B cell (primary cell): ENCODE results near the gene GMIP. TPM values are rescaled to one million over a fixed set of nuclear protein-coding genes. Genes with fewer than 3 reads are reported as not detected.

Experiments used
- ATAC-seq: fragments of 200-7000 bp; cut with Tn5 transposase; one replicate; pipeline ENCODE4 v1.10.0; 2021; ENCODE audit warnings: low read depth, mild to moderate bottlenecking, moderate number of reproducible peaks, moderate library complexity
- CTCF ChIA-PET: fragments of 350-600 bp; sonication (Branson Sonifier 250); formaldehyde crosslinking; loops from one replicate; lab custom pipeline; 2021; ENCODE audit warnings: antibody characterized with exemption, inconsistent platforms; lab: Charles Lee
- POLR2A ChIA-PET: fragments of 350-600 bp; sonication (Branson Sonifier 250); formaldehyde crosslinking; loops from one replicate; lab custom pipeline; 2021; ENCODE audit warnings: antibody characterized with exemption; lab: Charles Lee
- DNase-seq: peaks from one replicate; pipeline ENCODE4 v3.0.0; 2013
- H2AFZ ChIP-seq: 2 replicates; pipeline ENCODE4 v1.6.1; 2012; ENCODE audit warnings: mild to moderate bottlenecking, low read depth, low read length; ENCODE audit not compliant: insufficient read depth, poor library complexity, severe bottlenecking
- H3K27ac ChIP-seq, 2 donors: 1 replicate in 1 of 2; 2 replicates in 1 of 2; pipeline ENCODE4 v1.5.1; 2012 to 2013; ENCODE audit warnings: low read length in 2 of 2, mild to moderate bottlenecking in 2 of 2, moderate library complexity in 1 of 2
- H3K27me3 ChIP-seq, 4 experiments: fragments of 200-600 bp in 1 of 4; sonication (generic) in 1 of 4; replicated peaks in 1 of 4; 1 replicate in 2 of 4; 2 replicates in 2 of 4; pipeline versions ENCODE4 v1.6.1 to v1.7.0; 2013 to 2016; ENCODE audit warnings: low read length in 3 of 4, mild to moderate bottlenecking in 2 of 4, mixed read lengths in 1 of 4, moderate library complexity in 1 of 4; ENCODE audit not compliant: insufficient read depth in 4 of 4, control insufficient read depth in 3 of 4; ENCODE audit errors: control extremely low read depth in 1 of 4
- H3K36me3 ChIP-seq, 2 experiments: replicated peaks in 1 of 2; 1 replicate in 1 of 2; 2 replicates in 1 of 2; pipeline versions ENCODE4 v1.6.1 to v1.7.1; 2013; ENCODE audit warnings: low read length in 1 of 2; ENCODE audit not compliant: insufficient read depth in 2 of 2, control insufficient read depth in 1 of 2; ENCODE audit errors: control extremely low read depth in 1 of 2, extremely low read depth in 1 of 2
- H3K4me1 ChIP-seq, 2 donors: fragments of 200-600 bp in 1 of 2; sonication (generic) in 1 of 2; 1 replicate in 1 of 2; 2 replicates in 1 of 2; pipeline versions ENCODE4 v1.5.1 to v1.6.1; 2013 to 2017; ENCODE audit warnings: low read length in 2 of 2; ENCODE audit not compliant: control insufficient read depth in 2 of 2, insufficient read depth in 2 of 2
- H3K4me2 ChIP-seq: replicated peaks from 2 replicates; pipeline ENCODE3; 2012; ENCODE audit warnings: mild to moderate bottlenecking, low read depth, low read length; ENCODE audit not compliant: poor library complexity, severe bottlenecking
- H3K4me3 ChIP-seq, 5 experiments: fragments of 200-600 bp in 1 of 5; sonication (generic) in 1 of 5; 1 replicate in 3 of 5; 2 replicates in 2 of 5; pipeline versions ENCODE4 v1.5.1 to v1.7.0; 2011 to 2016; ENCODE audit warnings: low read length in 4 of 5, mild to moderate bottlenecking in 4 of 5, low read depth in 2 of 5, control low read depth in 1 of 5, moderate library complexity in 1 of 5; ENCODE audit not compliant: insufficient read depth in 1 of 5; ENCODE audit errors: control extremely low read depth in 1 of 5, extremely low read depth in 1 of 5
- H3K79me2 ChIP-seq: fragments of 200-600 bp; sonication (generic); one replicate; pipeline ENCODE4 v1.6.0; 2016; ENCODE audit warnings: low read length; ENCODE audit not compliant: control insufficient read depth, insufficient read depth
- H3K9ac ChIP-seq: fragments of 200-600 bp; sonication (generic); 2 replicates; pipeline ENCODE4 v1.6.1; 2017; ENCODE audit warnings: mild to moderate bottlenecking, low read length, moderate library complexity
- H3K9me3 ChIP-seq, 3 donors: one replicate each; pipeline versions ENCODE4 v1.6.1 to v1.7.1; 2013; ENCODE audit warnings: low read length in 2 of 3; ENCODE audit not compliant: control insufficient read depth in 2 of 3, insufficient read depth in 1 of 3; ENCODE audit errors: control extremely low read depth in 1 of 3
- H4K20me1 ChIP-seq: 2 replicates; pipeline ENCODE4 v1.6.0; 2012; ENCODE audit warnings: mild to moderate bottlenecking, low read length; ENCODE audit not compliant: insufficient read depth, control insufficient read depth, poor library complexity, severe bottlenecking
- H3K27ac Mint-ChIP-seq: one replicate; pipeline ENCODE4 v1.8.0; 2021; ENCODE audit warnings: mixed read lengths
- H3K27me3 Mint-ChIP-seq: one replicate; pipeline ENCODE4 v1.8.0; 2021; ENCODE audit warnings: mixed read lengths
- H3K4me1 Mint-ChIP-seq: one replicate; pipeline ENCODE4 v1.8.0; 2021; ENCODE audit warnings: mixed read lengths
- H3K4me3 Mint-ChIP-seq: one replicate; pipeline ENCODE4 v1.8.0; 2021; ENCODE audit warnings: mixed read lengths
- H3K9me3 Mint-ChIP-seq: one replicate; pipeline ENCODE4 v1.8.0; 2022; ENCODE audit warnings: mixed read lengths; ENCODE audit not compliant: insufficient read depth
- CTCF ChIP-seq: fragments of 200-600 bp; IDR thresholded peaks from one replicate; pipeline ENCODE4 v1.8.0; 2022; ENCODE audit warnings: antibody characterized with exemption, mild to moderate bottlenecking
- EZH2 ChIP-seq: IDR thresholded peaks from 2 replicates; pipeline ENCODE4 v1.6.1; 2012; ENCODE audit warnings: borderline replicate concordance, low read depth, mild to moderate bottlenecking, moderate library complexity, low read length; ENCODE audit not compliant: insufficient read depth, poor library complexity, severe bottlenecking
- WGBS: methylation state at CpG from one replicate; pipeline ENCODE4 v1.1.5; 2013; ENCODE audit warnings: missing lambda C conversion rate; ENCODE audit not compliant: insufficient coverage; 5-methylcytosine and 5-hydroxymethylcytosine counted together
- intact Hi-C: fragments of 100-400 bp; cut with micrococcal nuclease; formaldehyde crosslinking; loops from one replicate; pipeline ENCODE4 v1.10.0; 2022
- polyA plus RNA-seq: library from polyadenylated mRNA; depleted of rRNA; stranded (reverse); fragments of >200 nt; gene quantifications from 2 replicates; pipeline ENCODE4 v1.2.3, GENCODE V29; 2012
- total RNA-seq, 2 donors: library from RNA; stranded (reverse); fragments of 120-200 nt in 1 of 2; gene quantifications; 1 replicate in 1 of 2; 2 replicates in 1 of 2; pipeline versions ENCODE4 v1.2.3 to v1.2.4, GENCODE V29; 2013 to 2022

Gene GMIP
- total and polyA plus RNA-seq, 2 donors (not counting 1 experiment from before 2014, with no cell fraction given), result 57.0 to 112 TPM

- no peak overlapping the region for H3K4me3 Mint-ChIP-seq
- no peak for ATAC-seq
These were observed 9.2 kb upstream of the GMIP start for GRCh38 chr19:19652482-19653295.

More at GRCh38 chr19:19652482-19653295, 9.2 kb upstream of the GMIP start:
- H3K9me3 ChIP-seq, result no peaks in the 10 kb centered on the region
- TF ChIP-seq CTCF (no peak), EZH2 (no peak)
- Mint-ChIP-seq H3K27me3 (no peaks in the 10 kb centered on the region), H3K9me3 (no peaks in the 10 kb centered on the region), H3K27ac (no peak overlapping the region), H3K4me1 (no peaks in the 10 kb centered on the region)
- no peak overlapping the region for H3K9ac ChIP-seq
- WGBS, result 96% methylated on average over 21 of the region's 24 CpGs
- ChIA-PET POLR2A (interaction anchor here (2.0 kb wide), 1 partner anchor 16 kb away, joined by 5 read pairs; the partner anchor contains the start of gene ZNF101), CTCF (interaction anchor here (0.8 to 1.5 kb wide), 3 partner anchors 10 to 120 kb away, joined by 3 to 5 read pairs (median 3); partner anchors contain the start of gene ATP13A1)
- H3K4me1 ChIP-seq, result no peaks in the 10 kb centered on the region
- no peak overlapping the region for H3K4me3 ChIP-seq
- peaks cover 47% of the 10 kb centered on the region for H3K79me2 ChIP-seq
- intact Hi-C loops, result no loop called here
- H2AFZ ChIP-seq, result no peak overlapping the region
- H4K20me1 ChIP-seq, result peaks cover 36% of the 10 kb centered on the region
- DNase-seq, result no peak
- H3K4me2 ChIP-seq, result no peak overlapping the region
- no peak overlapping the region for H3K27ac ChIP-seq
- peaks cover 0 to 89% of the 10 kb centered on the region in 2 experiments for H3K36me3 ChIP-seq
- no peaks in the 10 kb centered on the region for H3K27me3 ChIP-seq
